H1 (cell line): ENCODE data around the gene FITM2.

Experiments used
- EP300 ChIP-seq, 2 experiments: IDR thresholded peaks; 1 replicate in 1 of 2; 2 replicates in 1 of 2; pipeline ENCODE4 v1.6.1; 2011 to 2012; ENCODE audit warnings: low read depth in 2 of 2, low read length in 2 of 2, mild to moderate bottlenecking in 2 of 2, borderline replicate concordance in 1 of 2, inconsistent platforms in 1 of 2, moderate library complexity in 1 of 2
- SP1 ChIP-seq: IDR thresholded peaks from 2 replicates; pipeline ENCODE4 v1.6.1; 2011; ENCODE audit warnings: low read depth, low read length

GRCh38 chr20:44349349-44349748, 38.3 kb upstream of the FITM2 start:
- no peak for TF ChIP-seq SP1
- TF ChIP-seq EP300 (IDR thresholded peaks at IDR 0.05; ENCODE audit: borderline replicate concordance in 1 of 2, low read depth in 2 of 2, low read length in 2 of 2): no peak
